Measurements from ENCODE around the gene CXorf38.

Gene CXorf38

GRCh38 chrX:40647307-40648197, at the start of gene CXorf38:
TSS of gene CXorf38 (minus strand) at chrX:40647561. CDS start at chrX:40647520, 41 bp downstream.
- peak; percentile 89 to 97 for DNase-seq (ENCODE audit: low read depth in 2 of 2)

- no peak for DNase-seq (ENCODE audit: low read depth in 2 of 2)
Observed at GRCh38 chrX:40694802-40695201, 47.4 kb upstream of the CXorf38 start.

- no peak for DNase-seq (ENCODE audit: low read depth in 2 of 2)
Observed at GRCh38 chrX:40688929-40689328, 41.6 kb upstream of the CXorf38 start.

- DNase-seq (ENCODE audit: low read depth in 2 of 2) = no peak
Observed at GRCh38 chrX:40687169-40687568, 39.8 kb upstream of the CXorf38 start.

- no peak for DNase-seq (ENCODE audit: low read depth in 2 of 2)
Observed at GRCh38 chrX:40685362-40685918, 38.1 kb upstream of the CXorf38 start.

- no peak for DNase-seq (ENCODE audit: low read depth in 2 of 2)
Observed at GRCh38 chrX:40684092-40684491, 36.7 kb upstream of the CXorf38 start.

- no peak for DNase-seq (ENCODE audit: low read depth in 2 of 2)
Observed at GRCh38 chrX:40683245-40683644, 35.9 kb upstream of the CXorf38 start.

GRCh38 chrX:40671126-40671525, 23.8 kb upstream of the CXorf38 start:
- DNase-seq (ENCODE audit: low read depth in 2 of 2) = no peak

- DNase-seq (ENCODE audit: low read depth in 2 of 2) = no peak
Observed at GRCh38 chrX:40663880-40664630, 16.7 kb upstream of the CXorf38 start.

GRCh38 chrX:40663078-40663740, 15.8 kb upstream of the CXorf38 start:
- no peak for DNase-seq (ENCODE audit: low read depth in 2 of 2)

GRCh38 chrX:40661489-40661888, 14.1 kb upstream of the CXorf38 start:
- no peak for DNase-seq (ENCODE audit: low read depth in 2 of 2)

GRCh38 chrX:40660381-40660780, 13.0 kb upstream of the CXorf38 start:
- no peak for DNase-seq (ENCODE audit: low read depth in 2 of 2)

GRCh38 chrX:40653535-40653934, 6.2 kb upstream of the CXorf38 start:
- DNase-seq (ENCODE audit: low read depth in 2 of 2) = no peak

GRCh38 chrX:40652664-40653063, 5.3 kb upstream of the CXorf38 start:
- DNase-seq (ENCODE audit: low read depth in 2 of 2) = no peak

GRCh38 chrX:40651620-40652223, 4.4 kb upstream of the CXorf38 start:
- peak; percentile 48 to 80 for DNase-seq (ENCODE audit: low read depth in 2 of 2)

- peak; percentile 6 to 18 for DNase-seq (ENCODE audit: low read depth in 2 of 2)
Observed at GRCh38 chrX:40646489-40647306, 663 bp downstream of the CXorf38 start.

- DNase-seq (ENCODE audit: low read depth in 2 of 2) = peak in 1 of 2 donors; percentile 24
Observed at GRCh38 chrX:40644821-40645358, 2.5 kb downstream of the CXorf38 start.

- DNase-seq (ENCODE audit: low read depth in 2 of 2) = no peak
Observed at GRCh38 chrX:40644176-40644575, 3.2 kb downstream of the CXorf38 start.

GRCh38 chrX:40637687-40638086, 9.7 kb downstream of the CXorf38 start:
- DNase-seq (ENCODE audit: low read depth in 2 of 2) = no peak

GRCh38 chrX:40632199-40632598, 15.2 kb downstream of the CXorf38 start:
- DNase-seq (ENCODE audit: low read depth in 2 of 2) = no peak

Data from stimulated activated CD4-positive, alpha-beta T cell treated with anti-CD3 and anti-CD28 coated beads, Interleukin-1b, Interleukin-23, amount 100 ng/mL, for 4 hours (primary cell).